Gastroesophageal sphincter (tissue), 4 donors: Measurements from ENCODE around the gene CDK14. TPM values are rescaled to one million over a fixed set of nuclear protein-coding genes. Genes with fewer than 3 reads are reported as not detected.

ENCODE experiments used
- ATAC-seq: fragments of 150-250 bp; one replicate; pipeline ENCODE4 v1.9.1; 2016; ENCODE audit warnings: mild to moderate bottlenecking, moderate library complexity
- H3K27ac ChIP-seq, 4 donors: fragments of 200-600 bp; sonication (generic) in 3 of 4; 1 replicate in 3 of 4; 2 replicates in 1 of 4; pipeline ENCODE4 v1.5.1; 2016 to 2019
- H3K27me3 ChIP-seq: fragments of 200-600 bp; sonication (generic); one replicate; pipeline ENCODE4 v1.5.1; 2019
- H3K36me3 ChIP-seq, 2 donors: fragments of 200-600 bp; sonication (generic); one replicate each; pipeline ENCODE4 v1.5.1; 2019; ENCODE audit warnings: control low read depth in 1 of 2
- H3K4me1 ChIP-seq, 3 donors: fragments of 200-600 bp; sonication (generic); 1 replicate in 2 of 3; 2 replicates in 1 of 3; pipeline ENCODE4 v1.5.1; 2016 to 2019; ENCODE audit warnings: control low read depth in 2 of 3
- H3K4me3 ChIP-seq, 2 donors: fragments of 200-600 bp; sonication (generic); one replicate each; pipeline ENCODE4 v1.5.1; 2019; ENCODE audit warnings: mild to moderate bottlenecking in 1 of 2, moderate library complexity in 1 of 2
- H3K9me3 ChIP-seq, 3 donors: fragments of 200-600 bp; sonication (generic); one replicate each; pipeline ENCODE4 v1.5.1; 2017 to 2019; ENCODE audit warnings: control low read depth in 2 of 3
- EP300 ChIP-seq: sonication (generic); formaldehyde crosslinking; IDR thresholded peaks from one replicate; pipeline ENCODE4 v1.6.1; 2017; ENCODE audit warnings: antibody characterized with exemption, mild to moderate bottlenecking
- POLR2A ChIP-seq, 2 donors: fragments of 450-650 bp; IDR thresholded peaks; one replicate each; pipeline ENCODE4 v1.6.1; 2017; ENCODE audit warnings: antibody characterized with exemption in 2 of 2, mild to moderate bottlenecking in 2 of 2, moderate library complexity in 1 of 2
- POLR2AphosphoS5 ChIP-seq: sonication (generic); formaldehyde crosslinking; IDR thresholded peaks from one replicate; pipeline ENCODE4 v1.6.1; 2017; ENCODE audit warnings: antibody characterized with exemption
- WGBS, 2 donors: methylation state at CpG; one replicate each; pipeline ENCODE4 v1.1.5; 2018; ENCODE audit warnings: low coverage in 1 of 2; 5-methylcytosine and 5-hydroxymethylcytosine counted together
- total RNA-seq, 4 donors: library from RNA; depleted of rRNA; stranded (reverse); fragments of >200 nt; gene quantifications; one replicate each; pipeline ENCODE4 v1.1.0, GENCODE V29; 2016
- TF ChIP-seq, protein P1 (sequence below), 4 experiments: fragments of 200-600 bp in 2 of 4; fragments of 450-650 bp in 2 of 4; sonication (generic) in 1 of 4; IDR thresholded peaks; one replicate each; pipeline ENCODE4 v1.5.1; 2017 to 2019; ENCODE audit warnings: antibody characterized with exemption in 4 of 4, mild to moderate bottlenecking in 2 of 4, moderate library complexity in 2 of 4

CDK14 gene
- total RNA-seq, 4 donors from 2014 or later = 14.8 to 28.7 (median 18.4) TPM

DNA sequence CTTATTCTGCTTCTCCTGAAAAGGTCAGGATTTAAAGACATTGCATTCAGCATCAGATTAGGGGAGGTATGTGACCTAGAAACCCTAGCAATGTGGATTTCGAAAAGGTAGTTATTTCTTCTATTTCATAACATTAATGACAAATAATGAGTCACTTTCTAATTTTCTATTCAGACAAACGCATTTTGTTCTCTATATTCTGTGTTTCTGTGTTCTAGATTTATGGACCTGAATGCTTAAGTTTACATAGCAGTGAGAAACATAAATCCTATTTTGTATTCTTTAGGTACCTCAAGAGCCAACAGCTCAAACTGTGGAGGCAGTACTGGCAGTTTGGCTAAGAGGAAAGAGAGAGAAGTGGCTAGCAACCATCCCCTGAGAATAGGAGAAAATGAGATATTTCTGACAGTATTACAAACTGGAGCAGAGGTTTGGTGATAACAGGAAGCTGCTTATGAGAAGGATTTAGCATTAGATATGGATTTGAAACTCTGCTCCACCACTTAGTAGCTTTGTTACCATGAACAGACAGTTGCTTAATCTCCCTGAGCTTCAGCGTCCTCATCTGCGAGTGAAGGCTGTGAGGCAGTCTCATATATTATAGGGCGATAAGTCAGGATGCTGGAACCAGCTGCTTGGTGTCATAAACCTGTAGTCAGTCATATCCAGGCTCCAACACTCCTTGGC, 28.2 kb downstream of the CDK14 start:
- no peak overlapping the region for H3K4me3 ChIP-seq
- no peaks in the 10 kb centered on the region for H3K27me3 ChIP-seq
- no peak for ATAC-seq
- peaks cover 0 to 38% (median 10%) of the 10 kb centered on the region in 3 donors for H3K4me1 ChIP-seq
- 24 to 36% methylated on average over 5 of the region's 5 CpGs for WGBS, 2 donors
- no peak for TF ChIP-seq POLR2AphosphoS5
- TF ChIP-seq EP300 = no peak
- TF ChIP-seq, protein P1, sequence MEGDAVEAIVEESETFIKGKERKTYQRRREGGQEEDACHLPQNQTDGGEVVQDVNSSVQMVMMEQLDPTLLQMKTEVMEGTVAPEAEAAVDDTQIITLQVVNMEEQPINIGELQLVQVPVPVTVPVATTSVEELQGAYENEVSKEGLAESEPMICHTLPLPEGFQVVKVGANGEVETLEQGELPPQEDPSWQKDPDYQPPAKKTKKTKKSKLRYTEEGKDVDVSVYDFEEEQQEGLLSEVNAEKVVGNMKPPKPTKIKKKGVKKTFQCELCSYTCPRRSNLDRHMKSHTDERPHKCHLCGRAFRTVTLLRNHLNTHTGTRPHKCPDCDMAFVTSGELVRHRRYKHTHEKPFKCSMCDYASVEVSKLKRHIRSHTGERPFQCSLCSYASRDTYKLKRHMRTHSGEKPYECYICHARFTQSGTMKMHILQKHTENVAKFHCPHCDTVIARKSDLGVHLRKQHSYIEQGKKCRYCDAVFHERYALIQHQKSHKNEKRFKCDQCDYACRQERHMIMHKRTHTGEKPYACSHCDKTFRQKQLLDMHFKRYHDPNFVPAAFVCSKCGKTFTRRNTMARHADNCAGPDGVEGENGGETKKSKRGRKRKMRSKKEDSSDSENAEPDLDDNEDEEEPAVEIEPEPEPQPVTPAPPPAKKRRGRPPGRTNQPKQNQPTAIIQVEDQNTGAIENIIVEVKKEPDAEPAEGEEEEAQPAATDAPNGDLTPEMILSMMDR (IDR thresholded peaks at IDR 0.05) = no peak
- no peak for TF ChIP-seq POLR2A (IDR thresholded peaks at IDR 0.05)
- no peaks in the 10 kb centered on the region for H3K9me3 ChIP-seq
- H3K27ac ChIP-seq = peak overlapping the region in 3 of 4 donors; percentile 5 to 45 (median 26)
- H3K36me3 ChIP-seq = no peaks in the 10 kb centered on the region

DNA sequence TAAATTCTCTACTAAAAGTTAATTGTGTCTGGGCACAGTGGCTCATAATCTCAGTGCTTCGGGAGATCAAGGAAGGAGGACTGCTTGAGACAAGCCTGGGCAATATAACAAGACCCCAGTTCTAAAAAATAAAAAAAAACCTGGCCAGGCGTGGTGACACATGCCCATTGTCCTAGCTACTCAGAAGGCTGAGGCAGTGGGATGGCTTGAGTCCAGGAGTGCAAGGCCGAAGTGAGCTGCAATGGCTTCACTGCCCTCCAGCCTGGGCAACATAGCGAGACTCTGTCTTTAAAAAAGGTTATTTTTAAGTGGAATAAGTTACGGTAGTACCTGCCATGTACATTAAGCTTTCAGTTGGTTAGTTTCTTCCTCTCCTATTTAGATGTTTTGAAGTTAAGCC, 28.9 kb downstream of the CDK14 start:
- Histone ChIP-seq H3K4me1 (peaks cover 0 to 38% (median 10%) of the 10 kb centered on the region in 3 donors), H3K27me3 (no peaks in the 10 kb centered on the region), H3K36me3 (no peaks in the 10 kb centered on the region), H3K27ac (peak overlapping the region in 3 of 4 donors; percentile 5 to 45 (median 26)), H3K4me3 (no peak overlapping the region), H3K9me3 (no peaks in the 10 kb centered on the region)
- 60 to 84% methylated on average over 5 of the region's 5 CpGs for WGBS, 2 donors
- ATAC-seq = no peak
- TF ChIP-seq, protein P1 (IDR thresholded peaks at IDR 0.05) = no peak
- no peak for TF ChIP-seq POLR2A (IDR thresholded peaks at IDR 0.05)
- TF ChIP-seq POLR2AphosphoS5 = no peak
- TF ChIP-seq EP300 = no peak

DNA sequence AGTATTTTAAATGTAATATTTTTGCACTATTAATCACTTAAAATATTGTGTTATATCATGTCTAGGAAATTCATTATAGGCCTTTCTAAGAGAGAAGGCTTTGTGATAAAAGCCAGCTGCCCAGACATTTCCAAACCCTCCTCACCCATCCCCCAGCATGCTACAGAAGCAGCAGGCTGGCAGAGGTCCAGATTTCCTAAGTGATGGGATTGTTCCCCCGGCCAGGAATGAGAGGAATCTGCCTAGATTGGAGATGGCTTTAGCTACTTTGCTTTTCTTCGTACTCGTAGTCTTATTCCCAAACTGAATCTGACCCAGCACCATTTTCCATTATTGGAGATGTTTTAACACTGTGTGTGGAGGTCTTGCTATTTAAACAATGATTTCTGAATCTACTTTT, 29.4 kb downstream of the CDK14 start:
- Histone ChIP-seq H3K27me3 (no peaks in the 10 kb centered on the region), H3K36me3 (no peaks in the 10 kb centered on the region), H3K27ac (peak overlapping the region in 2 of 4 donors; percentile 19 to 28), H3K9me3 (no peaks in the 10 kb centered on the region), H3K4me3 (no peak overlapping the region), H3K4me1 (peaks cover 0 to 38% (median 10%) of the 10 kb centered on the region in 3 donors)
- WGBS, 2 donors = 37% methylated on average over 2 to 3 of the region's 3 CpGs
- TF ChIP-seq POLR2AphosphoS5 (no peak), EP300 (no peak), POLR2A (IDR thresholded peaks at IDR 0.05) (no peak)
- TF ChIP-seq, protein P1 (IDR thresholded peaks at IDR 0.05) = no peak
- peak; percentile 58 for ATAC-seq

DNA sequence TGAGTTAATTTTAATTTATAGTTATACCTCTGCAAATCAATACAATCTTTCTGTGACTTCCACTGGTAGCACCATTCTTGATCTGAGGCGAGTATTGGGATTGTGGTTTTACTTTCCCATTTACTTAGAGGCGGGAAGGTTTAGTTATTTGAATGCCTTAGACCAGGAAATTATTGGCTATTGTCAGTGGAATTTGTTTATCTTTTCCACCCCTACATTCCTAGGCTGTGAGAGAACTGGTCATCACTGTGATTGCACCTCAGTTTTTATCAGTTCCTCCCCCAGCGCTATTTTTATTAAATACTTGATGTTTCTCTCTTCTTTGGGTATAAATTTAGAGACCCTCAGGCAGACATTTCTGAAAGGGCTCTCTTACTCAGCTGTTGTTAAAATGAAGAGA, 29.9 kb downstream of the CDK14 start:
- H3K4me3 ChIP-seq = no peak overlapping the region
- WGBS, 2 donors = 55 to 72% methylated on average over 3 of the region's 3 CpGs
- peak; percentile 46 for ATAC-seq

More for the DNA sequence above, 29.9 kb downstream of the CDK14 start:
- Histone ChIP-seq H3K36me3 (no peaks in the 10 kb centered on the region), H3K27ac (peak overlapping the region in 2 of 4 donors; percentile 19 to 28), H3K27me3 (no peaks in the 10 kb centered on the region), H3K9me3 (no peaks in the 10 kb centered on the region), H3K4me1 (peaks cover 0 to 38% (median 10%) of the 10 kb centered on the region in 3 donors)
- TF ChIP-seq POLR2A (IDR thresholded peaks at IDR 0.05) (no peak), EP300 (no peak), POLR2AphosphoS5 (no peak)
- TF ChIP-seq, protein P1 (IDR thresholded peaks at IDR 0.05) = no peak
